Measurements from ENCODE around the gene AKT1S1.

The AKT1S1 gene

GRCh38 chr19:49921871-49922795 is 45.0 kb upstream of the AKT1S1 start:
- peak; percentile 85 for DNase-seq (ENCODE audit: low read depth)
- H3K4me3 ChIP-seq (ENCODE audit: control insufficient read depth, low read depth, low read length) = no peak overlapping the region
- TF ChIP-seq, protein P1, sequence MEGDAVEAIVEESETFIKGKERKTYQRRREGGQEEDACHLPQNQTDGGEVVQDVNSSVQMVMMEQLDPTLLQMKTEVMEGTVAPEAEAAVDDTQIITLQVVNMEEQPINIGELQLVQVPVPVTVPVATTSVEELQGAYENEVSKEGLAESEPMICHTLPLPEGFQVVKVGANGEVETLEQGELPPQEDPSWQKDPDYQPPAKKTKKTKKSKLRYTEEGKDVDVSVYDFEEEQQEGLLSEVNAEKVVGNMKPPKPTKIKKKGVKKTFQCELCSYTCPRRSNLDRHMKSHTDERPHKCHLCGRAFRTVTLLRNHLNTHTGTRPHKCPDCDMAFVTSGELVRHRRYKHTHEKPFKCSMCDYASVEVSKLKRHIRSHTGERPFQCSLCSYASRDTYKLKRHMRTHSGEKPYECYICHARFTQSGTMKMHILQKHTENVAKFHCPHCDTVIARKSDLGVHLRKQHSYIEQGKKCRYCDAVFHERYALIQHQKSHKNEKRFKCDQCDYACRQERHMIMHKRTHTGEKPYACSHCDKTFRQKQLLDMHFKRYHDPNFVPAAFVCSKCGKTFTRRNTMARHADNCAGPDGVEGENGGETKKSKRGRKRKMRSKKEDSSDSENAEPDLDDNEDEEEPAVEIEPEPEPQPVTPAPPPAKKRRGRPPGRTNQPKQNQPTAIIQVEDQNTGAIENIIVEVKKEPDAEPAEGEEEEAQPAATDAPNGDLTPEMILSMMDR (conservative IDR thresholded peaks at IDR 0.05; ENCODE audit: control insufficient read depth, insufficient read depth, low read depth, low read length) = no peak

GRCh38 chr19:49920624-49921363 is 43.6 kb upstream of the AKT1S1 start:
- TF ChIP-seq, protein P1 (conservative IDR thresholded peaks at IDR 0.05; ENCODE audit: control insufficient read depth, insufficient read depth, low read depth, low read length) = no peak
- no peak for DNase-seq (ENCODE audit: low read depth)
- H3K4me3 ChIP-seq (ENCODE audit: control insufficient read depth, low read depth, low read length) = no peak overlapping the region

DNA sequence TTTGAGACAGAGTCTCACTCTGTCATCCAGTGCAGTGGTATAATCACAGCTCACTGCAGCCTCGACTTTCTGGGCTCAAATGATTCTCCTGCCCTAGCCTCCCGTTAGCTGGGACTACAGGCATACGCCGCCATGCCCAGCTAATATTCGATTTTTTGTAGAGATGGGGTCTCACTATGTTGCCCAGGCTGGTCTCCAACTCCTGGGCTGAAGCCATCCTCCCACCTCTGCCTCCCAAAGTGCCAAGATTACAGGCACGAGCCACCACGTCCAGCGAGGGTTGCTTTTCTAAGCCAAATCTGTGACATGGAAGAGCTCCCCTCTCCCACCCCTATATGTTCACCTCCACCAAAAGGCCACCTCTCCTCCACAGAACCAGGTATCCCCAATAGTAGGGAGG is 40.9 kb upstream of the AKT1S1 start:
- H3K4me3 ChIP-seq (ENCODE audit: control insufficient read depth, low read depth, low read length) = no peak overlapping the region
- DNase-seq (ENCODE audit: low read depth) = no peak
- TF ChIP-seq, protein P1 (conservative IDR thresholded peaks at IDR 0.05; ENCODE audit: control insufficient read depth, insufficient read depth, low read depth, low read length) = no peak

DNA sequence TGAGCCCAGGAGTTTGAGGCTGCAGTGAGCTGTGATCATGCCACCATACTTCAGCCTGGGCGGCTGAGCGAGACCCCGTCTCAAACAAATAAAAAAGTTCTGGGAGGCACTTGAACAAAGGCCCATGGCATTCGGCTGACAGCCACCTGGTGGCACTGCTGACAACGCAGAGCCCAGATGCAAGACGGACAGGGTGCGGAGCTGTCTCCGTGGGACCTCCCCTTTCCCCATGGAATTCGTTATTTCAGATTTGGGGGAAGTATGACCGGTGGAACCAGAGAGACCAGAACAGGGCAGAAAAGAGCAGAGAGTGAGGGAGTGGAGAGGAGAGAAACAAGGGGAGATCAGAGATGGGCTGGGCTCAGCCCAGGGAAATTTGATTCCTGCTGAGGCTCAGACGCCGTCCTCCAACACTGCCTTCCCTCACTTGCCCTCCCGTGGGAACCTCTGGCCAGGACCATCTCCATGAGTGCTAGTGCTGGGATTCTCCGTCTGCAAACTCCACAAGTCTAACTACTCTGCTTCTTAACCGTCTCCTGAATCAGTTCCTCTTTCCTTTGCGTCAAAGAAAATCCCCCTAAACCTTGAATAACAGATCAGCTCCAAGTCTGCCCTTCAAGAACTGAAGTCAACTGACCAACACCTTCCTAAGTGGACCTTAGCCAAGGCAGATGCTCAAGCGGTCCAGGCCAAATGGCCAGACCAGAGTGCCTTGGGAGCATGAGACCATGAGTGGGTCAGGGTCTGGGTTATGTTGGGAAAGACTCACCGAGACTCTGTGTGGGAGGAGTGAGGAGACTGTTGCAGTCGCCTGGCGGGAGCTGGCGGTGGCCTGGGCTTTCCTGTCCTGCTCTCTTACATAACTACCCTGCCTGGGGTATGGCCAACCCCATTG is 39.9 kb upstream of the AKT1S1 start:
- TF ChIP-seq, protein P1 (conservative IDR thresholded peaks at IDR 0.05; ENCODE audit: control insufficient read depth, insufficient read depth, low read depth, low read length) = no peak
- peak; percentile 19 for DNase-seq (ENCODE audit: low read depth)
- no peak overlapping the region for H3K4me3 ChIP-seq (ENCODE audit: control insufficient read depth, low read depth, low read length)

- no peak for DNase-seq (ENCODE audit: low read depth)
- TF ChIP-seq, protein P1 (conservative IDR thresholded peaks at IDR 0.05; ENCODE audit: control insufficient read depth, insufficient read depth, low read depth, low read length) = no peak
- H3K4me3 ChIP-seq (ENCODE audit: control insufficient read depth, low read depth, low read length) = no peak overlapping the region
Measured at GRCh38 chr19:49915271-49915670, 38.1 kb upstream of the AKT1S1 start.

- no peak overlapping the region for H3K4me3 ChIP-seq (ENCODE audit: control insufficient read depth, low read depth, low read length)
- TF ChIP-seq, protein P1 (conservative IDR thresholded peaks at IDR 0.05; ENCODE audit: control insufficient read depth, insufficient read depth, low read depth, low read length) = no peak
- no peak for DNase-seq (ENCODE audit: low read depth)
Measured at GRCh38 chr19:49913720-49914119, 36.6 kb upstream of the AKT1S1 start.

Measured in fibroblast of mammary gland (primary cell).